Activated gamma-delta T cell treated with anti-CD3 and anti-CD28 coated beads, Interleukin-2, amount 50 U/mL, for 16 hours (primary cell): ENCODE results near the gene GATM.
"Not testable (repeated sequence)": the region's sequence is repeated elsewhere in the genome, so short reads cannot be mapped to it uniquely, and the experiment has no call there.

Experiments used
- DNase-seq: peaks from one replicate; pipeline ENCODE4 v3.0.0-alpha.2; 2020; ENCODE audit warnings: low read depth

The GATM gene

DNA sequence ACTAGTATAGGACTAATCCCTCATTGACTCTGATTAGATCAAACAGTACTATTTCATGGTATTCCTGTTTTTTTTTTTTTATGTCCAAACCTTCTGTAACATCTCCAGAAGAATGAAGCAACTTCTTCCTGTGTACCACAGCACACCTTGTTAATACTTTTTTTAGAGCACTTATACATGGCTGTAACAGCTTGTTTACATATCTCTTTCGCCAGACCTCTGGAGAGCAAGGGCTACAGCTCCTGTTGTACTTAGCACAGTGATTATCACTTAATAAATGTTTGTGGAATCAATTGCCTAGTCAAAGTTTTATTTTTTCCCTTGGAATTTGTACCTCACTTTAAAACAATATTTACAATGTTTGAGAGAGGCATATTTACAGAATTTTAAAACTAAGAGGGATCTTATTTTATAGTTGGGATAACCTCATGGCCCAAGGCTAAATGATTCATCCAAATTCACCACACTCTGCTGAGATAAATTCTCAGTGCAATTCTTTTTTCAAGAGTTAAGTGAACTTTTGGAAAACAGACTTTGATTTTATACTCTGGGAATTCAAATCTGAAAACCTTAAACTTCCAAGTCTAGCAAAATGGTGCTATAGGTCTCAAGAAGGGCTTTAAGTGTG is 9.2 kb upstream of the GATM start:
- DNase-seq, result no peak

DNA sequence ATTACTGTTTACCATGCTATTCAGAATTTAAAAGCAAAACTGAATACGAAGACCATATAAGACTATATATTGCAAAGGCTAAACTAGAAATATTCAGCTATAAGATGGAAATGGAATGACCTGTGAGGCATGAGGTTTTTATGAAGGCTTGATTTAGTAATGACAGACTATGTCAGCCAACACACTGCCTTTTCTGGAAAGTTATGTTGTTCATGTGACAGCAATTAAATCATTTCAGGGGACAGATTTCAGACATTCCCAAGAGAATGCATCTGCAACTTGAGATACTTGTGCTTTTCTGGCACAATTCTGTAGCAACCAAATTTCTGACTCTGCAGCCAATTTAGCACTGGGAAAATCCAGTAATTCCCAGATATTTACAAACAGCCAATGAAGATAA is 8.6 kb upstream of the GATM start:
- DNase-seq, result no peak

DNA sequence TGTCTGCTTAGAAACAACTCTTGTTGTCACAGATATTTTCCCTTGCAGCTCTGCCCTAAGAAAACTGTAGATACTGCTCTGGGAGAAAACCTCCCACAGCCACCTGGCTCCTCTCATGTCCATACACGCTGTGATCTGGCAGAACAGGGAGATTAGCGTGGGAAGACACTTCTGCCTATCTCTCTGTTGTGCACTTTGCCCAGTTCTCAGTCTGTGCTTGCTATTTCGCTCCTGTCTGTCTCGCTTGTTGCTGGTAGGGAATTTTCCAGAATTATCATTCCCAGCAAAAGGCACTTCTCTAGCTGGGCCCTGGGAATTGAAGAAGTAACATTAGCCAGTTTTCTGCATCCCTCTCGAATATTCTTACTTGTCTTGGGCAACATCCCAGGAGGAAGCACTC is 8.1 kb upstream of the GATM start:
- no peak for DNase-seq

DNA sequence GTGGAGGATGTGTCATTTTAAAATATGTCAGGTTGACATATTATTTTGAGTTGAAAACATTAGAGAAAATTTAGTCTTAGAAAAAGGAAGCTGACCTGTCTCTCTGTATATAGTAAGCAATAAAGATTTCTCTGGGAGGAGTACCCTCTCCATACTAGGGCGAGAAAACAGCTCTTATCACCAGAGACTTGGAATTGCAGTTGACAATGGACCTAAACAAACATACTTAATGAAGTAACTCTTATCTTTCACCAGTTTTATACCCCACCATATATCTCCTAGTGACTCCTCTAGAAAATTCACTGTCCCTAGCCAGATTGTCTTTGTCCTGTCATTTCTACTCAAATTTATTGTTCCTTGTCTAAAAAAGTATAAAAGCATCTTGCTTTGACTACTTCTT is 7.2 kb upstream of the GATM start:
- no peak for DNase-seq

DNA sequence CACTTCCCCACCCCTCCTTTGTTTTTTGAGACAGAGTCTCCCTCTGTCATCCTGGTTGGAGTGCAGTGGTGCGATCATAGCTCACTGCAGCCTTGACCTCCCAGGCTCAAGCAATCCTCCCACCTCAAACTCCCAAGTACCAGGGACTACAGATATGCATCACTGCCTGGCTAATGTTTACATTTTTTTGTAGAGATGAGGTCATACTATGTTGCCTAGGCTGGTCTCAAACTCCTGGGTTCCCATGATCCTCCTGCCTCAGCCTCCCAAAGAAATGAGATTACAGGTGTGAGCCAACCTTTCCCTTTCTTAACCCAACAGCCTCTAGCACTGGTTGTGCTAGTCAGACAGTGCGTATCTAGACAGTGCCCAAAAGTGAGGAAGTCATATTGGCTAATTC is 6.4 kb upstream of the GATM start:
- DNase-seq, result no peak

DNA sequence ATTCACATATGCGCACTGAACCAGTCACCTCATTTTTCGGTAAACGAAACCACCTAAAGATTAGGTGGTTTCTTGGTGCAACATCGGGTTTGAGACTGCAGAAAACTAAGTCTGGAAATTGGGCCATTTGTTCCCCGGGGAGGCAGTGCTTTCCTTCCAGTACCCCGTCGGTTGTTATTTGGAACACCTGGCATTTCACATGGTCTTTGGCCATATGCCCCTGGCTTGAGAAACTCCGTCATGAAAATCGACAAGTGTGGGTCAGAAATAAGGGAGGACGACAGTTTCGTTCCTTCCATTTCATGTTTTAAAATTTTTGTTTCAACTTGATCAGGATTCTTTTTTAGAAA is 544 bp upstream of the GATM start:
- DNase-seq, result no peak

DNA sequence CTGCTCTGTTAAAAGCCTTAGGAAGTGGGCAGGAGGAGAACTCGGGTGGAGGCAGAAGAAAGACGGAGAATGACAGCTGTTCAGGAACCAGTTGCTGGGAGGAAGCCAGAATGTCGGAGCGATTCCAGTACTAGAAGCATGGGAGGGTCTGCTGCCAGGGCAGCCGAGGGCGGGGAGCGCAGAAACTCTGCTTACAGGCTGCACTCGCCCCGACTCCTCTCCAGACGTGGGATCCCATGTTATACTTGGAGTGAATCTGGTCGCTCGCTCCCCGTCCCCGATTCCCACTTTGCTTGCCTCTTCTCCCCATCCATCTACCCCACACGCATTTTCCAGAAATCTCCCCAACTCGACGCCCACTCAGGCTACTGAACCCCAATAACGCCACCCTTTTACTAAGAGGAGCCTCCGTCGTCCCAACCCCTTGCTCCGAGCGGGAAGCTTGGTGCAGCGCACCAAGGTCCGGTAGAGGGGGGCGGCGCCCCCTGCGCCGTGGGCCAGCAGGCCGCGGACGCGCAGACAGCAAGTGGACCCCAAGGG is 665 bp downstream of the GATM start:
- DNase-seq, result no peak

DNA sequence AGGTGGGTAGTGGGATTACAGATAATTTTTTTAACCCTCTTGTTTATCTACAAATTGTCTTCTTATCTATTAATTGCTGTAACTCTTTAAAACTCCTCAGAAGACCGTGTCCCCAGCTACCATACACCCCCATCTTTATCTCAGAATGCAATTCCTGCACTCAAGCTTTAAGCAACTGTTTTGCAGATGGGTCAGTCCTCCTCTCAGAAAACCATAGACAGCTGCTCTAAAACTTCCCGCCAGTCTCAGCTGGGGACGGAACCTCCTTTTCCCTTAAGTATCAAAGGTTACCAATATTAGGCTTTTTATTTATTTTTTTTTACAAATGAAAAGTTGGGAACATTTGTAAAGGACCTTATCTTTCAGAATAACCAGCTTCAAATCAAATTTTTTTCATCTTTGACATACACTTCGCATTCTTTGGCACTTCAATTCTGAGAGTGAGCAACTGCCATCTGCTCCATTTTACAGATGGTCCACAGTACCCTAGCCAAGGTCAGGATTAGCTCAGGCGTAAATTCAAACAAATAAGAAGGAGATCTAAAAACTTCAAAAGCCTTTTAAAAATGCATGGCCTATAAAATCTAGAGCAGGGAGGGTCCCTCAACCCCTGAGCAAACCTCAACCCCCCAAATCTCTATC is 1.3 kb downstream of the GATM start:
- no peak for DNase-seq

DNA sequence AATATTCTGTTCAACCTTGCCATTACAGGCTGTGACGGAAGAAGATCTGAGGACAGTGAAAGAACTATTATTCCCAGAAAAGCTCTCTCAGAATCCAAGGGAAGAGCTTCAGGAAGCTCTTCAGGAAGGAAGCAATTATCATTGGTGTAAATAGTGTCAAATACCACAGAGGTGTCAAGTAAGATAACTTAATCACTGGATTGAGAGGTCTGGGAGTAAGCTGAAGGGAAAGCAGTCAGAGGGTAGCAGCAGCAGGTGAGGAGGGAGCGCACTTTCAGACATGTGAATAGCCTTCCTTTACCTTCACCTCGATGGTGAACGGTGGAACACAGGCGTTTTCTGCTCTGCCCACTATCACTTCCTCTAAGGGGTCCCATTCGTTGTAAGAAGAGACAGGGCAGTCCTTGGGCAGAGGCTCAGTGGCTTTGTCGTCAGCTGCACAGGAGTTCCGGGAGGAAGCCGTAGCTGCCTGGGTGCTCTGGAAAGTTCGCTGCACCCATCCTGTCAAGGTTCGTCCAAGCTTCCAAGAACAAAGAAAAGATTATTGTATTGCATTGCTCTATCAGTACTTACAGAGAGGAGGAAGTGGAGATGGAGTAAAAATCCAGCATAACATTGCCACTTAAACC is 1.9 kb downstream of the GATM start:
- DNase-seq, result no peak

DNA sequence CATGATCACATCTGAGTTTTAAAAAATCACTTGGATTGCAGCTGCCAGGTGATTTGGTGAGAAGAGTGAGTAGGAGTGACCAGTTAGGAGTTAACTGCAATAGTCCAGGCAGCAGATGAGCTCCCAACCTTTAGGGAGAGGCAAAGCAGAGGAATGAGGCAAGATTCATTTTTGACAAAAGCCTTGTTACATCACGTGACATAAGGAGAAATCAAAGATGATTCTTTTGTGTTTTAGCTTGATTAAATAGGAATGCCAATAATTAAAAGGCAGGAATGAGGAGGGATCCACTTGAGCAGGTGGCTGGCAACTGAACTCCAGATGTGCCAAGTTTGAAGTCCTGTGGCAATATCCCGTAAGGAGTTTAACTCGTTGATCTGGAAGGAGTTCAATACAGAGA is 2.5 kb downstream of the GATM start:
- no peak for DNase-seq

DNA sequence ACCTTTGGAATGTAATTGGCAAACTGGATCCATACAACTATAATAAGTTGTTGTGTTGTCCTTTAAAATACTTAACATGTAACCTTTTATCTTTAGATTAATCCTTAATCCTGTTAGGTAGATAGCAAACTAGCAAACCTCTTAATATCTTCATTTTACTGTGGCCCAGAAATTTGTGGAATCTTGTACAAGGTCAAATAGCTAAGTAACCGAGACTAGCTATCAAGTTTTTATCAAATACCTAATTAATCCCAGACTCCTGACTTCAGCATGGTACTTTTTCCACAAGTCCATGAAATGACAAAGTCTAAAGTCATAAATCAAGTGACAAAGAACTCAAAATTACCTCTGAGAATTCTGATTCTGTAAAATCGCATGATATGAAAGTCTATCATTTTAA is 4.4 kb downstream of the GATM start:
- DNase-seq, result no peak

DNA sequence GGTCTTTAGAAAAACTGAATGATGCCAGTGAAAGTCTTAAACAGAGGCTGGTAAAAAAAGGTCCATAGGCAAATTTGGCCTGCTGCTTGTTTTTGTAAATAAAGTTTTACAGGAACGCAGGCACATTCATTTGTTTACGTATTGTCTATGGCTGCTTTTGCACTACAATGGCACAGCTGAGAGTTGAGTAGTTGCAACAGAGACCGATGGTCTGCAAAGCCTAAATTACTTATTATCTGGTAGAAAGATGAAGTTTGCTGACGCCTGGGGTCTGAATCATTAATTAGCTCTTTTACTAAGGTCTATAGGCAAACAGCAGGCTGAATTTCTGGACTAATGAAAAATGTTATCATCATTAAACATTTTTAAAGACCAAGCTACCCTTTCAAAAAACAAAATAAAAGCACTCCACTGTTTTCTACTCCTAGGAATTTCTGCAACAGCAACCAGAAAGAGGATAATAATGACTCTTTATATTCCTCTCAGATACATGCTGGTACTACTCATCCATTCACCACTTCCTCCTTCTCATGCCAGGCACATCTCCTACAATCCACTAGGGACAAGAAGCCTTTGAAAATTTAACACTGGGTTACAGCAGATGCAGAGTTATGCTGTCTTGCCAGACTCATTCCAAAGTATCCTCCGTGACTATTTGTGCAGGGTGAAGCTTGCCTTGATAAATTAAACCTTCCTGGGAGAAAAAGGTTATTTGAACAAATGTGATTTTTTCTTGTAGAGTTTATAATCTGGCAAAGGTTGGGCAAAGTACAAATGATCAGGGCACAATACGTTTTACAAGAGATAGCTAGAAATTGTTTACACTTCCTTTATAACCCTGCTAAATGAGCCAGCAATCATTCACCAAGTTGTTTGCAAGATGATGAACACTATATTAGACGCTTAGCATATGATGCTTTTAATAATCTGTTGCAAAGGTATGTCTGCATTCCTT is 6.0 kb downstream of the GATM start:
- no peak for DNase-seq

DNA sequence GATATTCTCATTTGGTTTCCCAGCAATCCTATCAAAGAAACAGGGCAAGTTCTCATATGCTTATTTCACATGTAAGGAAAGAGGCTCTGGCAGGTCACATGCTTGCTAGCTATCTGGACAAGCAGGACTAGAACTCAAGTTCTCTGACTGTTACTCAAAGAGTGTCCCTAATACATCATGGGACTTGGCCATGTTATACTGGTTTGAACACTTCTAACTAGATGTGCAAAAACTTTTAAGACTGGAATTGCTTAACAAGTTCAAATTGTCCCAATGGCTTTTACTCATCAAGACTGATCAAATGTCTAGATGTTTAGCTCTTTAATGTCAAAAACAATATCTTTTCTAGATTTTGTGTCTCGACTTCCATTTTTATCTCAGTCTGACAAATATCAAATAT is 6.8 kb downstream of the GATM start:
- DNase-seq, result no peak

DNA sequence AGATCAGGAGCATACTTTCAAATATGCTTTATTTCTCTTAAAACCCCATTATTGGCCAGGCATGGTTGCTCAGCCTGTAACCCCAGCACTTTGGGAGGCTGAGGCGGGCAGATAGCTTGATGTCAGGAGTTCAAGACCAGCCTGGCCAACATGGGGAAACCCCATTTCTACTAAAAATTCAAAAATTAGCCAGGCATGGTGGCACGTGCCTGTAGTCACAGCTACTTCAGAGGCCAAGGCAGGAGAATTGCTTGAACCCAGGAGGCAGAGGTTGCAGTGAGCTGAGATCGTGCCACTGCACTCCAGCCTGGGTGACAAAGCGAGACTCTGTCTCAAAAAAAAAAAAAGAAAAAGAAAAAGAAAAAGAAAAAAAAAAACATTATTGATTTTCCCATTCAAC is 8.3 kb downstream of the GATM start:
- not testable (repeated sequence) for DNase-seq

DNA sequence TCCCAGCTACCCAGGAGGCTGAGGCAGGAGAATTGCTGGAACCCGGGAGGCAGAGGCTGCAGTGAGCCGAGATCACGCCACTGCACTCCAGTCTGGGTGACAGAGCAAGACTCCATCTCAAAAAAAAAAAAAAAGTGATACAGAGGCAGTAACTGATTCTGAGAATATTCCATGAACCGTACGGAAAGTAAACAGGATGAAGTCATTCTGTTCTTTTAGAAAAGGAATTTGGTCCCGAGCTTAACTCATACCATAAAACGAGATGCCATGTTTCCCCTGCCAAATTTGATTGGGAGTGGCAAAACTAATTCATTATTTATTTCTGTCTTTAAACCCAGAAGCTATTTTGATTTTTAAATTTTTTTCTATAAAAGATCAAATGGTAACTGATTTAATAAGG is 11.1 kb downstream of the GATM start:
- DNase-seq, result not testable (repeated sequence)

DNA sequence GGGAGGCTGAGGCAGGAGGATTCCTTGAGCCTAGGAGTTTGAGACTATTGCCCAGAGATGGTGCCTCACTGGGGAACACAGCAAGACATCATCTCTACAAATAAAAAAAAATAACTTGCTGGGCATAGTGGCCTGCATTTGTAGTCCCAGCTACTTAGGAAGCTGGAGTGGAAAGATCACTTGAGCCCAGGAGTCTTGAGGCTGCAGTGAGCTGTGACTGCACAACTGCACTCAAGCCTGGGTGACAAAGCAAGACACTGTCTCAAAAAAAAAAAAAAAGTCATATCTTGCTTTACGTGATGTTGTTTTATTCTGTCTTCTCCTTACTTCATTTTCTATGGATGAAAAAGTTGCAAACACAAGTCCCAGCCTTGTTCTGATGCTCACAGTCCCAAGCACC is 14.1 kb downstream of the GATM start:
- DNase-seq, result no peak

DNA sequence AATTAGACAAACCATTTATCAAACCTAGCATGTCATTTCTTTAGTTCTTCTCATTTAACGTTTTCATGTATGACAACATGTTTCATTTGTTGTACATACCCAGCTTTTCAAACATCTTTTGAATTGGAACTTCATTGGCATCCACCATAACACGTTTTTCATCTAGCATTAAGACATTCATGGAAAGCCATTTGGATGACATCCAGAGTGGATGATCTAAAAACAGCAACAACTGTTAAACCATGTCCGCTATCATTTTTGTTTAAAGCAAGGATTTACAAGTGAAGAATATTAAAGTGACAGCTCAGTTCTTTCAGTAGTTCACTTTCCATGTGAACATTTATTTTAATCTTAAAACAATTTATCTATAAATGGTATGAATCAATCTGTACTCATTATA is 14.5 kb downstream of the GATM start:
- DNase-seq, result no peak

DNA sequence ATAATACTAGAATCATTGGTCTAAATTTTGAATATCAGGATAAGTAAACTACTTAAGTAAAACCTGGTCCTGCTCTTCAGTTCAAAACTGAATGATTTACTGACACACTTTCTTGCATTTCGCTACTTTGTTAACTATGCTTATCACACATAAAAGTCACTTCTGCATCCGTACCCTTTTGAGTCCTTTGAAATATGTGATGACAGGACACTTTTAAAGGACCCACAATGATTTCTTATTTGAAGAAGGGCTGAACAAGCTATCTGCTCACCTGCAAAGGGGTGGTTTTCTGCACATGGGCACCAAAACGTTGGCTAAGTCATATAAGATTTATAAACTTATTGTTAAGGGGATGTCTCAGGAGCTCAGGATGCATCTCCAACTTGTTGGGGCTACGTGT is 15.0 kb downstream of the GATM start:
- DNase-seq, result no peak

DNA sequence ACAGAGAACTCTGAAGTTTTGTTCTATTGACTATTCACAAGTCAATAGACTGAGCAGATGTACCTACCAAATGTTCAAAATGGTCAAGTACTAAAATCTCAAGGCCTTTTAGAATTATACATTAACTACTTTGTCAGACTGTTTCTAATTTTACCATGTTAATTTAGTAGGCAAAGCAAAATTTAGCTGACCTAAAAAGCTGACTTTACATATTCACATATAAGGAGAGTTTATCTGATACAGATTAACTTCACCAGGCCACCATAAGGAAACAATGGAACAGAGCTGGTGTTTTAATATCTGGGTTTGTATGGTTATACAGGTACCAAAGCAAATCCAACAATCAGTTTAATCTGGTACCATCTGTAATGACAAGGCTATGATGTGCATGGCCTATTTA is 15.9 kb downstream of the GATM start:
- no peak for DNase-seq

DNA sequence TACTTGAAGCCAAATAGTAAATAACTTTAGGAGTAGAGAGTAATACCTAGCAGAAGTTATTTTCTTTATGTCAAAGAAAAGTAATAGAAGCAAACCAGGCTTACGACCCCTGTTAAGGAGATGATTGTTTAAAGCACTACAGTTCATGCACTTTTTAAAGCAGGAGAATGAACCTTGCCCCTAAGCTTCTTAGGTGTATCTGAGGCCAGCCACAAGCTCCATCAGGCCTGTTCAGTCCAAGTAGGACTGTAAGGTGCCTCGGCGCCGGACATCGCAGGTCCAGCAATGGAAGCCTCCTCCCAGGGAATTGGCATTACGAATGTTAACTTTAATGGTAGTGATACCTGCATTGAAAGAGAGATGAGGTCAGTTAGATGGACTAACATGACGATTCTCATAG is 16.5 kb downstream of the GATM start:
- DNase-seq, result no peak

DNA sequence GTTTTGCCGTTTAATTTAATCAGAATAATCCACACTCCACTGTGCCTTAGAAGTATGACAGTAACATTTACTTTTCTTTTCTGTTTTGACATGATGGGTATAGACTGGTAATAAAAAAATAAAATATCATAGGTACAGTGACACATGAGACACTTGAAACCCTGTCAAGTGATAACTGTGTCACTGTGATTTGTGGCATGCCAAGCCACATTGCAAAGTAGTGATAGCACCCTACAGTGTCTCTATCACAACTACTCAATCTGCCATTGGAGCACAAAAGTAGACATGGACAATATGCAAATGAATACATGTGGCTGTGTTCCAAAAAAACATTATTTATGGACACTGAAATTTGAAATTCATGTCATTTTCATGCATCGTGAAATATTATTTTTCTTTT is 22.5 kb downstream of the GATM start:
- no peak for DNase-seq

DNA sequence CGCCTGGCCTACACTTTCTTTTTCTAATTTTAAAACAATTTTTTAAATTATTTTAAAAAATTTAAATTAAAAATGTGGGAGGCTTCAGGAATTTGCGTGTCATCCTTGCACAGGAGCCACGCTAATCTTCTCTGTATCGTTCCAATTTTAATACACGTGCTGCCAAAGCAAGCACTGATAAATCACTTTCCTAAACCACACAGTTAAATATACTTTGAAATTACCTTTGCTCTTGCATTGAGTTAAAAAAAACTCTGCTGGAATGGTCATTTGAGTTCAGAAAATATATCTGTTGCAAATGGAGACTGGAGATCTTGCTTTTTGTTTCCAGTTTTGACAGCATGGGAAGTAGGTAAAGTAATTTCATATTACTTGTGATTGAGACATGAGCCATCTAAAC is 23.6 kb downstream of the GATM start:
- no peak for DNase-seq

DNA sequence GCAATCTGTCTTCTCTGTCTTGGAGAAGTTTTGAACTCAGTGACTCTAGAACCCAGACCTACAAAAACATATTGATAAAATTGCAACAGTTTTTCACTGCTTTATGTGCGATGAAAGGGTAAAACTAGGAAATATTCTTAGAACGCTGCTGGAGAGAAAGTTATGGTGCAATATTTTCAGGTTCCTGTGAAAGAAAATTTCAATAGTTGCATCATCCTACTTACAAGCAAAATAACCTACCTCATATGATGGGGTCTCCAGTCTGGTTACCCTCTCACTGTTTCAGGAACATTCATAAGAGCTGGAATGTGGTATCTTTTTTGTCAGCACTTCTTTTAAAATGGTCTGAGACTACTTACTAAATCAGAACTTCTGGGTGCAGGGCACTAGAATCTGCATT is 27.1 kb downstream of the GATM start:
- DNase-seq, result no peak
